Neuronal stem cell (in vitro differentiated cells): ENCODE results near the gene DMD.
"Not testable (repeated sequence)": the region's sequence is repeated elsewhere in the genome, so short reads cannot be mapped to it uniquely, and the experiment has no call there.

Experiments
- DNase-seq: peaks from one replicate; pipeline ENCODE4 v3.0.0-alpha.2; 2013; ENCODE audit warnings: low spot score
- H2AFZ ChIP-seq: one replicate; pipeline ENCODE4 v1.6.1; 2013; ENCODE audit warnings: mild to moderate bottlenecking, low read length, inconsistent platforms
- H2AK5ac ChIP-seq: 2 replicates; pipeline ENCODE4 v1.6.1; 2013; ENCODE audit warnings: low read depth, mild to moderate bottlenecking, inconsistent platforms, low read length, moderate library complexity, mixed read lengths
- H2BK120ac ChIP-seq: 2 replicates; pipeline ENCODE4 v1.6.1; 2013; ENCODE audit warnings: low read depth, mild to moderate bottlenecking, inconsistent platforms, low read length, moderate library complexity, mixed read lengths
- H2BK12ac ChIP-seq: one replicate; pipeline ENCODE4 v1.6.1; 2013; ENCODE audit warnings: low read length, inconsistent platforms
- H2BK15ac ChIP-seq: 2 replicates; pipeline ENCODE4 v1.6.1; 2013; ENCODE audit warnings: mild to moderate bottlenecking, low read length, inconsistent platforms, mixed read lengths
- H2BK5ac ChIP-seq: one replicate; pipeline ENCODE4 v1.6.1; 2013; ENCODE audit warnings: inconsistent platforms, mild to moderate bottlenecking, low read length, moderate library complexity
- H3K14ac ChIP-seq: one replicate; pipeline ENCODE4 v1.6.1; 2013; ENCODE audit warnings: low read length, inconsistent platforms
- H3K18ac ChIP-seq: 2 replicates; pipeline ENCODE4 v1.6.1; 2013; ENCODE audit warnings: low read length, inconsistent platforms
- H3K23ac ChIP-seq: 2 replicates; pipeline ENCODE4 v1.6.1; 2013; ENCODE audit warnings: low read depth, mild to moderate bottlenecking, mixed read lengths, low read length, inconsistent platforms; ENCODE audit not compliant: poor library complexity
- H3K27ac ChIP-seq: replicated peaks from 3 replicates; pipeline ENCODE4 v1.5.1; 2013; ENCODE audit warnings: low read length, inconsistent platforms
- H3K27me3 ChIP-seq, 3 experiments: 2 replicates each; pipeline ENCODE4 v1.6.1; 2013; ENCODE audit warnings: low read length in 3 of 3, mild to moderate bottlenecking in 2 of 3, inconsistent platforms in 1 of 3, low read depth in 1 of 3, mixed read lengths in 1 of 3, moderate library complexity in 1 of 3; ENCODE audit not compliant: control insufficient read depth in 3 of 3, insufficient read depth in 3 of 3
- H3K36me3 ChIP-seq, 2 donors: replicated peaks in 1 of 2; 2 replicates each; pipeline ENCODE4 v1.6.1; 2013; ENCODE audit warnings: low read length in 2 of 2; ENCODE audit not compliant: control insufficient read depth in 2 of 2, insufficient read depth in 2 of 2
- H3K4ac ChIP-seq: 2 replicates; pipeline ENCODE4 v1.6.1; 2013; ENCODE audit warnings: inconsistent platforms, mild to moderate bottlenecking, low read length, moderate library complexity
- H3K4me1 ChIP-seq, 2 donors: 1 replicate in 1 of 2; 2 replicates in 1 of 2; pipeline ENCODE4 v1.6.1; 2013; ENCODE audit warnings: low read length in 2 of 2, low read depth in 1 of 2; ENCODE audit not compliant: control insufficient read depth in 2 of 2, insufficient read depth in 1 of 2
- H3K4me2 ChIP-seq: one replicate; pipeline ENCODE4 v1.6.1; 2013; ENCODE audit warnings: mild to moderate bottlenecking, low read length, inconsistent platforms; ENCODE audit not compliant: insufficient read depth, poor library complexity, severe bottlenecking
- H3K4me3 ChIP-seq, 2 donors: 2 replicates each; pipeline ENCODE4 v1.5.1; 2013; ENCODE audit warnings: low read length in 2 of 2, mild to moderate bottlenecking in 2 of 2, inconsistent platforms in 1 of 2, moderate library complexity in 1 of 2
- H3K79me1 ChIP-seq: one replicate; pipeline ENCODE4 v1.6.1; 2013; ENCODE audit warnings: low read depth, mild to moderate bottlenecking, inconsistent platforms, low read length, moderate library complexity
- H3K9ac ChIP-seq: one replicate; pipeline ENCODE4 v1.6.1; 2013; ENCODE audit warnings: mild to moderate bottlenecking, low read depth, low read length, inconsistent platforms; ENCODE audit not compliant: poor library complexity
- H3K9me3 ChIP-seq, 2 donors: replicated peaks in 1 of 2; 2 replicates each; pipeline versions ENCODE3 to v1.6.1; 2013; ENCODE audit warnings: low read length in 2 of 2, mild to moderate bottlenecking in 2 of 2, inconsistent platforms in 1 of 2, low read depth in 1 of 2, mixed read lengths in 1 of 2, moderate library complexity in 1 of 2; ENCODE audit not compliant: control insufficient read depth in 2 of 2, insufficient read depth in 1 of 2
- H4K8ac ChIP-seq: one replicate; pipeline ENCODE4 v1.6.1; 2013; ENCODE audit warnings: low read depth, mild to moderate bottlenecking, inconsistent platforms, low read length, moderate library complexity
- H4K91ac ChIP-seq: one replicate; pipeline ENCODE4 v1.6.1; 2013; ENCODE audit warnings: low read length, low read depth, mild to moderate bottlenecking, inconsistent platforms; ENCODE audit not compliant: poor library complexity
- WGBS, 2 donors: extraction: QIAGEN DNeasy Blood & Tissue Kit; methylation state at CpG; one replicate each; pipeline ENCODE4 v1.1.7; 2013; ENCODE audit warnings: missing lambda C conversion rate in 2 of 2, mixed read lengths in 1 of 2; ENCODE audit not compliant: insufficient read length in 2 of 2, insufficient replicate concordance in 1 of 2; ENCODE audit errors: extremely low coverage in 2 of 2; 5-methylcytosine and 5-hydroxymethylcytosine counted together

DMD gene

DNA sequence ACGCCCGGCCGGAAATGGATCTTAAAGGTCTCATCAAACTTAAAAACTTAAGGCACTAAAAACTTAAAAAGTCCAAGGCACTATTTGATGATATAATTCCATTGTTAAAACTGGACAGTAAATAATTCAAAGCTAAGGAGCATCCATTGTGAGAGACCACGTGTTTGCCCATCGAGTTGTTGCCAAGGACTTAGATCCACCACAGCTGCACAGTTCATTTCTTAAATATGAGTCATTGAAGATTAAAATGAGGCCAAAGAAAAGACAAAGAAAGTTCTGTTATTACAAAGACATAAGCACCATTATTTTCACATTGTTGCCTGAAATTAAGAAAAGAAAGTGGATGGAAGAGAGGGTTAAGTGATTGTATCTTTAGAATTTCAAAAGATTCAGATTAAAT lies 1728.0 kb downstream of the DMD start:
- H2BK12ac ChIP-seq: no peak overlapping the region
- no peak overlapping the region for H3K14ac ChIP-seq
- no peak overlapping the region for H3K18ac ChIP-seq
- H2BK15ac ChIP-seq: no peak overlapping the region
- no peak overlapping the region for H3K4ac ChIP-seq
- H3K9ac ChIP-seq: no peak overlapping the region
- no peaks in the 10 kb centered on the region for H3K27me3 ChIP-seq
- H2AFZ ChIP-seq: no peak overlapping the region
- no peak overlapping the region for H2BK120ac ChIP-seq
- H3K4me3 ChIP-seq: no peak overlapping the region
- no peak overlapping the region for H3K4me2 ChIP-seq
- H3K27ac ChIP-seq: no peak overlapping the region
- H3K9me3 ChIP-seq: no peaks in the 10 kb centered on the region
- no CpG with 5 or more reads among the region's 5 CpGs for WGBS, 2 donors
- DNase-seq: no peak
- no peak overlapping the region for H2AK5ac ChIP-seq
- no peak overlapping the region for H3K23ac ChIP-seq
- H4K8ac ChIP-seq: no peak overlapping the region
- H4K91ac ChIP-seq: no peak overlapping the region
- H3K36me3 ChIP-seq: no peaks in the 10 kb centered on the region
- no peaks in the 10 kb centered on the region for H3K79me1 ChIP-seq
- H2BK5ac ChIP-seq: no peak overlapping the region
- no peaks in the 10 kb centered on the region for H3K4me1 ChIP-seq

DNA sequence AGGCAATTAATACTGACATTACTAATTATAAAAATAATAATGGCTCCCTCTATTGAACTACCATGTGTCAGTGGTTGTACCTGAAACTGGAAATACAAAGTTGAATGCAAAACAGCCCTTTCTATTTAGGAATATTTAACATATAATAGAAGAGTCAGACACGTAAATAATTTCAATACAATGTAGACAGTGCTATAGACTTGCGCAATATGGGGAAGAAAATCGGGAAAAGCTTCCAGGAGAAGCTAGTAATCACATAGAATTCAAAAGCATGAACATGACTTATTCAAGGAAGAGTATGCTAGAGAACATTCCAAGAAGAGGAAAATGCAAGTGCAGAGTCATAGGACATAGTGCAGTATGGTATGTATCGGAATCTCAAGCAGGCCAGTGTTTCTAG lies 1730.7 kb downstream of the DMD start:
- Histone ChIP-seq H3K79me1 (no peaks in the 10 kb centered on the region), H4K91ac (no peak overlapping the region), H4K8ac (no peak overlapping the region), H3K27me3 (no peaks in the 10 kb centered on the region), H2BK120ac (no peak overlapping the region), H2BK5ac (no peak overlapping the region), H3K27ac (no peak overlapping the region), H2BK15ac (no peak overlapping the region), H3K4ac (no peak overlapping the region), H3K36me3 (no peaks in the 10 kb centered on the region), H3K4me1 (no peaks in the 10 kb centered on the region), H3K4me2 (no peak overlapping the region), H2AK5ac (no peak overlapping the region), H3K14ac (no peak overlapping the region), H3K9ac (no peak overlapping the region), H2BK12ac (no peak overlapping the region), H3K4me3 (no peak overlapping the region), H2AFZ (no peak overlapping the region), H3K23ac (no peak overlapping the region), H3K18ac (no peak overlapping the region), H3K9me3 (no peaks in the 10 kb centered on the region)
- WGBS, 2 donors: no CpG with 5 or more reads among the region's 4 CpGs
- no peak for DNase-seq

DNA sequence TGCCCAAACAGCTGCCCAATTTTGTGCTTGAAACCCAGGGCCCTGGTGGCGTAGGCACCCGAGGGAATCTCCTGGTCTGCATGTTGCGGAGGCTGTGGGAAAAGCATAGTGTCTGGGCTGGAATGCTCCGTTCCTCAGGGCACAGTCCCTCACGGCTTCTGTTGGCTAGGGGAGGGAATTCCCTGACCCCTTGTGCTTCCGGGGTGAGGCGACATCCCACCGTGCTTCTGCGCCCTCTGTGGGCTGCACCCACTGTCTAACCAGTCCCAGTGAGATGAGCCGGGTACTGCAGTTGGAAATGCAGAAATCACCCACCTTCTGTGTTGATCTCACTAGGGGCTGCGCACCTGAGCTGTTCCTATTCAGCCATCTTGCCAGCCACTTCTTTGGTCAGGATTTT lies 1740.1 kb downstream of the DMD start:
- no peak overlapping the region for H3K18ac ChIP-seq
- no peaks in the 10 kb centered on the region for H3K27me3 ChIP-seq
- H3K9ac ChIP-seq: no peak overlapping the region
- H4K91ac ChIP-seq: no peak overlapping the region
- H2AK5ac ChIP-seq: no peak overlapping the region
- no peak overlapping the region for H2BK15ac ChIP-seq
- no peak overlapping the region for H2BK12ac ChIP-seq
- H3K9me3 ChIP-seq: no peaks in the 10 kb centered on the region
- no peak overlapping the region for H2BK120ac ChIP-seq
- H3K4ac ChIP-seq: no peak overlapping the region
- H3K4me2 ChIP-seq: no peak overlapping the region
- H2BK5ac ChIP-seq: no peak overlapping the region
- WGBS, 2 donors: no CpG with 5 or more reads among the region's 11 CpGs
- H3K79me1 ChIP-seq: no peaks in the 10 kb centered on the region
- H3K14ac ChIP-seq: no peak overlapping the region
- no peak overlapping the region for H2AFZ ChIP-seq
- no peak for DNase-seq
- H3K4me3 ChIP-seq: no peak overlapping the region
- H3K27ac ChIP-seq: no peak overlapping the region
- H3K23ac ChIP-seq: no peak overlapping the region
- no peaks in the 10 kb centered on the region for H3K36me3 ChIP-seq
- H3K4me1 ChIP-seq: no peaks in the 10 kb centered on the region
- no peak overlapping the region for H4K8ac ChIP-seq

DNA sequence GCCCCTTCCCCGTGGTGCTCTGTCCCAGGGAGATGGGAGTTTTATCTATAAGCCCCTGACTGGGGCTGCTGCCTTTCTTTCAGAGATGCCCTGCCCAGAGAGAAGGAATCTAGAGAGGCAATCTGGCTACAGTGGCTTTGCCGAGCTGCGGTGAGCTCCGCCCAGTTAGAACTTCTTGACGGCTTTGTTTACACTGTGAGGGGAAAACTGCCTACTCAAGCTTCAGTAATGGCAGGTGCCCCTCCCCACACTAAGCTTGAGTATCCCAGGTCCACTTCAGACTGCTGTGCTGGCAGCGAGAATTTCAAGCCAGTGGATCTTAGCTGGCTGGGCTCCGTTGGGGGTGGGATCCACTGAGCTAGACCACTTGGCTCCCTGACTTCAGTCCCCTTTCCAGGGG lies 1740.6 kb downstream of the DMD start:
- not testable (repeated sequence) for H2BK15ac ChIP-seq, H3K14ac ChIP-seq, H3K18ac ChIP-seq, H4K91ac ChIP-seq, H3K9me3 ChIP-seq, H3K23ac ChIP-seq, H3K9ac ChIP-seq, H3K4me1 ChIP-seq, H2BK5ac ChIP-seq, H2BK120ac ChIP-seq, H2AK5ac ChIP-seq, H4K8ac ChIP-seq, H3K36me3 ChIP-seq, H3K4me2 ChIP-seq, H2BK12ac ChIP-seq, H2AFZ ChIP-seq, H3K27me3 ChIP-seq, H3K79me1 ChIP-seq, DNase-seq, H3K4me3 ChIP-seq, H3K4ac ChIP-seq, H3K27ac ChIP-seq
- no CpG with 5 or more reads among the region's 7 CpGs for WGBS, 2 donors
